K562 (cell line): ENCODE data around the gene FERMT3. TPM values are rescaled to one million over a fixed set of nuclear protein-coding genes. Genes with fewer than 3 reads are reported as not detected.

Experiments used
- BCL6 ChIP-seq: fragments of 250-450 bp; sonication (Bioruptor Pico); IDR thresholded peaks from 2 replicates; pipeline ENCODE4 v1.4.0; 2020
- CBX8 ChIP-seq: fragments of 200-600 bp; sonication (generic); IDR thresholded peaks from 2 replicates; pipeline ENCODE4 v1.6.1; 2012; ENCODE audit warnings: borderline replicate concordance, mixed run types, low read depth, mild to moderate bottlenecking, moderate library complexity, mixed read lengths, low read length, control low read depth, inconsistent platforms; ENCODE audit not compliant: poor library complexity, severe bottlenecking; ENCODE audit errors: extremely low read depth
- CCAR2 ChIP-seq: fragments of 200-400 bp; formaldehyde crosslinking; IDR thresholded peaks from 2 replicates; pipeline ENCODE4 v1.6.1; 2017; ENCODE audit warnings: mild to moderate bottlenecking, low read depth, low read length
- CCNT2 ChIP-seq: IDR thresholded peaks from 2 replicates; pipeline ENCODE4 v1.6.1; 2011; ENCODE audit warnings: borderline replicate concordance, low read depth, mild to moderate bottlenecking, moderate library complexity, mixed read lengths, low read length; ENCODE audit not compliant: insufficient read length; ENCODE audit errors: extremely low read depth
- CLOCK ChIP-seq: fragments of 250-450 bp; sonication (Bioruptor Pico); IDR thresholded peaks from 2 replicates; pipeline ENCODE4 v1.4.0; 2020; ENCODE audit warnings: mild to moderate bottlenecking, moderate library complexity, borderline replicate concordance
- FOXK2 ChIP-seq, 2 experiments: fragments of 450-650 bp; IDR thresholded peaks in 1 of 2; conservative IDR thresholded peaks in 1 of 2; 2 replicates each; pipeline ENCODE4 v1.6.1; 2016; ENCODE audit warnings: low read depth in 2 of 2, mild to moderate bottlenecking in 1 of 2
- IRF1 ChIP-seq: sonication (generic); formaldehyde crosslinking; IDR thresholded peaks from 2 replicates; pipeline ENCODE4 v1.8.0; 2022; ENCODE audit warnings: missing genetic modification reagents, mild to moderate bottlenecking, borderline replicate concordance
- MAZ ChIP-seq, 2 experiments: fragments of 450-650 bp in 1 of 2; sonication (generic) in 1 of 2; formaldehyde crosslinking; IDR thresholded peaks in 1 of 2; conservative IDR thresholded peaks in 1 of 2; 2 replicates each; pipeline versions ENCODE4 v1.4.0 to v1.5.0; 2020; ENCODE audit warnings: mild to moderate bottlenecking in 1 of 2, missing genetic modification reagents in 1 of 2
- MCM5 ChIP-seq: fragments of 450-650 bp; IDR thresholded peaks from 2 replicates; pipeline ENCODE4 v1.6.1; 2016; ENCODE audit warnings: low read depth
- RBM14 ChIP-seq: fragments of 200-400 bp; formaldehyde crosslinking; IDR thresholded peaks from 2 replicates; pipeline ENCODE4 v1.6.1; 2018; ENCODE audit warnings: low read depth, mild to moderate bottlenecking, low read length, moderate library complexity, borderline replicate concordance; ENCODE audit not compliant: insufficient read depth
- SRSF1 ChIP-seq: fragments of 200-400 bp; formaldehyde crosslinking; IDR thresholded peaks from 2 replicates; pipeline ENCODE4 v1.6.1; 2017; ENCODE audit warnings: mild to moderate bottlenecking, low read depth, low read length, moderate library complexity
- TCF7 ChIP-seq: sonication (generic); IDR thresholded peaks from 2 replicates; pipeline ENCODE4 v1.6.1; 2016; ENCODE audit warnings: antibody characterized with exemption, borderline replicate concordance
- ZBED1 ChIP-seq: IDR thresholded peaks from 2 replicates; pipeline ENCODE4 v1.6.1; 2014
- ZNF408 ChIP-seq: fragments of 250-450 bp; sonication (Bioruptor Pico); IDR thresholded peaks from 2 replicates; pipeline ENCODE4 v1.4.0; 2020; ENCODE audit warnings: low read depth, mild to moderate bottlenecking, moderate library complexity
- ZNF431 ChIP-seq: sonication (generic); formaldehyde crosslinking; IDR thresholded peaks from 2 replicates; pipeline ENCODE4 v1.8.0; 2022; ENCODE audit warnings: mild to moderate bottlenecking, missing genetic modification reagents
- ZNF449 ChIP-seq: fragments of 250-450 bp; sonication (Bioruptor Pico); IDR thresholded peaks from 2 replicates; pipeline ENCODE4 v1.8.0; 2022; ENCODE audit warnings: moderate library complexity, mild to moderate bottlenecking, inconsistent platforms
- ZNF511 ChIP-seq: sonication (generic); formaldehyde crosslinking; IDR thresholded peaks from 2 replicates; pipeline ENCODE4 v1.8.0; 2022; ENCODE audit warnings: mild to moderate bottlenecking, missing genetic modification reagents
- ZNF512 ChIP-seq: IDR thresholded peaks from 2 replicates; pipeline ENCODE4 v1.6.1; 2016; ENCODE audit warnings: missing genetic modification characterization, missing compliant biosample characterization
- ZNF696 ChIP-seq: fragments of 250-450 bp; sonication (Bioruptor Pico); conservative IDR thresholded peaks from 2 replicates; pipeline ENCODE4 v1.4.0; 2020; ENCODE audit warnings: mild to moderate bottlenecking, moderate library complexity
- polyA plus RNA-seq, 8 experiments: library from polyadenylated mRNA; depleted of rRNA in 4 of 8; stranded (reverse) in 5 of 8; unstranded in 3 of 8; fragments of >200 nt; fragmentation: Nextera tagmentation in 2 of 8; fragmentation: Illumina TruSeq in 1 of 8; extraction: Ambion mirVana in 2 of 8; extraction: Trizol in 1 of 8; gene quantifications; 2 replicates each; pipeline versions ENCODE4 v1.2.1 to v1.2.3, GENCODE V29; 2011 to 2014; ENCODE audit warnings: inconsistent platforms in 1 of 8, missing spikeins in 1 of 8
- total RNA-seq, 7 experiments: library from RNA; depleted of rRNA in 6 of 7; stranded (reverse); fragments of >200 nt in 6 of 7; fragmentation: Illumina TruSeq in 2 of 7; extraction: Trizol in 2 of 7; gene quantifications; 2 replicates each; pipeline versions ENCODE4 v1.2.1 to v1.2.3, GENCODE V29; 2011 to 2021; ENCODE audit warnings: low replicate concordance in 1 of 7

Gene FERMT3
- total and polyA plus RNA-seq, 9 of the 15 experiments (the other 6 are each of a cell fraction or from before 2014, with no cell fraction given): 3.2 to 275 (median 79.7) TPM

- TF ChIP-seq CCAR2: no peak
- TF ChIP-seq ZNF511 (CRISPR knock-in tag): no peak
- TF ChIP-seq ZNF408 (CRISPR knock-in tag): no peak
- no peak for TF ChIP-seq RBM14
- TF ChIP-seq MCM5: no peak
- TF ChIP-seq FOXK2 (conservative IDR thresholded peaks at IDR 0.05 in 1 of 2, IDR thresholded peaks at IDR 0.05 in 1 of 2; ENCODE audit: low read depth in 2 of 2): peak; percentile 65 to 85
- no peak for TF ChIP-seq CLOCK
- TF ChIP-seq SRSF1: no peak
- no peak for TF ChIP-seq ZNF696 (CRISPR knock-in tag)
- TF ChIP-seq CBX8: no peak
- TF ChIP-seq MAZ (CRISPR knock-in tag; conservative IDR thresholded peaks at IDR 0.05 in 1 of 2, IDR thresholded peaks at IDR 0.05 in 1 of 2): no peak; a peak in 2 of 4 replicates
- TF ChIP-seq BCL6: no peak
- no peak for TF ChIP-seq ZNF449 (CRISPR knock-in tag)
- TF ChIP-seq ZBED1: no peak
- TF ChIP-seq CCNT2: no peak
- no peak for TF ChIP-seq TCF7
- no peak for TF ChIP-seq IRF1 (CRISPR knock-in tag)
- no peak for TF ChIP-seq ZNF512 (tag)
- no peak for TF ChIP-seq ZNF431 (CRISPR knock-in tag)
Observed at GRCh38 chr11:64181506-64182411, 24.8 kb upstream of the FERMT3 start (continued).
